GM23338 (cell line): Measurements from ENCODE around the gene SRSF9. TPM values are rescaled to one million over a fixed set of nuclear protein-coding genes. Genes with fewer than 3 reads are reported as not detected.

Experiments used
- ATAC-seq: fragments of 200-7000 bp; cut with Tn5 transposase; 3 replicates; pipeline ENCODE4 v1.9.1; 2020
- DNase-seq: peaks from one replicate; pipeline ENCODE4 v3.0.0-alpha.2; 2015; ENCODE audit warnings: low spot score
- H2AFZ ChIP-seq: fragments of 200-600 bp; sonication (generic); 2 replicates; pipeline ENCODE4 v1.8.0; 2016; ENCODE audit warnings: antibody characterized with exemption, mild to moderate bottlenecking, moderate library complexity
- H3F3A ChIP-seq: fragments of 200-600 bp; sonication (generic); replicated peaks from 2 replicates; pipeline ENCODE4 v1.8.0; 2017; ENCODE audit warnings: antibody characterized with exemption, mixed run types, low read depth
- H3K27ac ChIP-seq: fragments of 200-600 bp; sonication (generic); 2 replicates; pipeline ENCODE4 v1.6.1; 2016; ENCODE audit warnings: low read depth
- H3K27me3 ChIP-seq: fragments of 200-600 bp; sonication (generic); 2 replicates; pipeline ENCODE4 v1.8.0; 2016; ENCODE audit warnings: mild to moderate bottlenecking, mixed run types, moderate library complexity; ENCODE audit not compliant: insufficient read depth
- H3K36me3 ChIP-seq: fragments of 200-600 bp; sonication (generic); 2 replicates; pipeline ENCODE4 v1.8.0; 2016; ENCODE audit warnings: mild to moderate bottlenecking; ENCODE audit not compliant: insufficient read depth
- H3K4me1 ChIP-seq: fragments of 200-600 bp; sonication (generic); 2 replicates; pipeline ENCODE4 v1.8.0; 2016; ENCODE audit warnings: mild to moderate bottlenecking, moderate library complexity; ENCODE audit not compliant: insufficient read depth
- H3K4me2 ChIP-seq: fragments of 200-600 bp; sonication (generic); 2 replicates; pipeline ENCODE4 v1.7.1; 2017; ENCODE audit warnings: mixed run types
- H3K4me3 ChIP-seq: fragments of 200-600 bp; sonication (generic); 2 replicates; pipeline ENCODE4 v1.6.1; 2016; ENCODE audit warnings: mixed run types
- H3K79me2 ChIP-seq: fragments of 200-600 bp; sonication (generic); replicated peaks from 2 replicates; pipeline ENCODE4 v1.8.0; 2017; ENCODE audit warnings: mild to moderate bottlenecking; ENCODE audit not compliant: insufficient read depth
- H3K9me2 ChIP-seq: fragments of 200-600 bp; sonication (generic); 2 replicates; pipeline ENCODE4 v1.8.0; 2017; ENCODE audit not compliant: insufficient read depth
- H4K20me1 ChIP-seq: fragments of 200-600 bp; sonication (generic); replicated peaks from 2 replicates; pipeline ENCODE4 v1.8.0; 2017; ENCODE audit warnings: mild to moderate bottlenecking; ENCODE audit not compliant: insufficient read depth
- H3K27ac Mint-ChIP-seq: 2 replicates; pipeline ENCODE4 v1.8.0; 2020; ENCODE audit warnings: inconsistent platforms, mild to moderate bottlenecking, moderate library complexity, mixed read lengths
- H3K27me3 Mint-ChIP-seq: 3 replicates; pipeline ENCODE4 v1.8.0; 2022; ENCODE audit warnings: low read depth, mild to moderate bottlenecking, moderate library complexity, mixed read lengths, inconsistent platforms; ENCODE audit not compliant: insufficient read depth, poor library complexity
- H3K36me3 Mint-ChIP-seq: 3 replicates; pipeline ENCODE4 v1.8.0; 2021; ENCODE audit warnings: low read depth, mild to moderate bottlenecking, inconsistent platforms, moderate library complexity, mixed read lengths
- H3K4me1 Mint-ChIP-seq: 3 replicates; pipeline ENCODE4 v1.8.0; 2020; ENCODE audit warnings: mild to moderate bottlenecking, inconsistent platforms, mixed read lengths
- H3K4me3 Mint-ChIP-seq: 3 replicates; pipeline ENCODE4 v1.8.0; 2021; ENCODE audit warnings: moderate library complexity, mild to moderate bottlenecking, inconsistent platforms, mixed read lengths
- H3K9me3 Mint-ChIP-seq: 3 replicates; pipeline ENCODE4 v1.8.0; 2020; ENCODE audit warnings: moderate library complexity, mild to moderate bottlenecking, inconsistent platforms, mixed read lengths
- CREB1 ChIP-seq: fragments of 250-450 bp; sonication (Bioruptor Pico); IDR thresholded peaks from 2 replicates; pipeline ENCODE4 v1.5.0; 2020; ENCODE audit warnings: low read depth, mild to moderate bottlenecking, moderate library complexity
- ETS1 ChIP-seq: IDR thresholded peaks from 2 replicates; pipeline ENCODE4 v1.6.1; 2016; ENCODE audit warnings: antibody characterized with exemption
- EZH2 ChIP-seq: fragments of 200-600 bp; sonication (generic); IDR thresholded peaks from one replicate; pipeline ENCODE4 v1.8.0; 2017; ENCODE audit warnings: antibody characterized with exemption, mild to moderate bottlenecking, low read depth; ENCODE audit not compliant: unreplicated experiment
- EZH2phosphoT487 ChIP-seq: fragments of 200-600 bp; sonication (generic); IDR thresholded peaks from one replicate; pipeline ENCODE4 v1.8.1; 2018; ENCODE audit warnings: antibody characterized with exemption; ENCODE audit not compliant: unreplicated experiment
- JUNB ChIP-seq: IDR thresholded peaks from one replicate; pipeline ENCODE4 v1.6.1; 2016; ENCODE audit warnings: antibody characterized with exemption; ENCODE audit not compliant: unreplicated experiment
- NANOG ChIP-seq: IDR thresholded peaks from 2 replicates; pipeline ENCODE4 v1.6.1; 2016; ENCODE audit warnings: antibody characterized with exemption, borderline replicate concordance
- POLR2AphosphoS5 ChIP-seq: IDR thresholded peaks from 2 replicates; pipeline ENCODE4 v1.6.1; 2016; ENCODE audit warnings: antibody characterized with exemption, low read depth
- REST ChIP-seq: IDR thresholded peaks from one replicate; pipeline ENCODE4 v1.6.1; 2018; ENCODE audit warnings: antibody characterized with exemption; ENCODE audit not compliant: unreplicated experiment
- STAT1 ChIP-seq: IDR thresholded peaks from one replicate; pipeline ENCODE4 v1.6.1; 2016; ENCODE audit warnings: antibody characterized with exemption; ENCODE audit not compliant: unreplicated experiment
- ZNF114 ChIP-seq: fragments of 250-450 bp; sonication (Bioruptor Pico); IDR thresholded peaks from 2 replicates; pipeline ENCODE4 v1.5.0; 2020; ENCODE audit warnings: mild to moderate bottlenecking, moderate library complexity
- ZNF331 ChIP-seq: fragments of 250-450 bp; sonication (Bioruptor Pico); IDR thresholded peaks from 2 replicates; pipeline ENCODE4 v1.5.0; 2020; ENCODE audit warnings: low read depth, mild to moderate bottlenecking, moderate library complexity
- ZNF462 ChIP-seq: fragments of 250-450 bp; sonication (Bioruptor Pico); IDR thresholded peaks from 2 replicates; pipeline ENCODE4 v1.5.0; 2020; ENCODE audit warnings: mild to moderate bottlenecking, moderate library complexity
- polyA plus RNA-seq: library from polyadenylated mRNA; unstranded; fragments of >200 nt; fragmentation: Nextera tagmentation; extraction: Ambion mirVana; gene quantifications from 2 replicates; pipeline ENCODE4 v1.2.1, GENCODE V29; 2016
- total RNA-seq: library from RNA; depleted of rRNA; stranded (reverse); fragments of >200 nt; shearing (Covaris generic); gene quantifications from 2 replicates; pipeline ENCODE4 v1.2.3, GENCODE V29; 2014
- TF ChIP-seq, protein P1 (sequence below), 2 experiments: fragments of 200-600 bp in 1 of 2; sonication (generic) in 1 of 2; conservative IDR thresholded peaks; 2 replicates each; pipeline versions ENCODE4 v1.5.1 to v1.6.1; 2016 to 2017; ENCODE audit warnings: antibody characterized with exemption in 2 of 2, low read depth in 2 of 2, mild to moderate bottlenecking in 2 of 2, moderate library complexity in 1 of 2

SRSF9 gene
- total and polyA plus RNA-seq, 2 experiments from 2014 or later: 250 to 481 TPM

- H2AFZ ChIP-seq: peak within 1 kb of the TSS; percentile 96
Observed at GRCh38 chr12:120445911-120446843, 23.4 kb downstream of the SRSF9 start, which contains the start of the genes GATC and TRIAP1. GATC (plus strand) TSS chr12:120446444; CDS start chr12:120446481, 37 bp downstream. TRIAP1 (minus strand) TSS chr12:120446384; CDS start chr12:120446372, 12 bp downstream.

More at GRCh38 chr12:120445911-120446843, 23.4 kb downstream of the SRSF9 start, which contains the start of the genes GATC and TRIAP1:
- Histone ChIP-seq H3K4me3 (peak within 1 kb of the TSS; percentile 97), H3K27me3 (no peaks in the 10 kb centered on the region), H3K4me1 (peaks cover 15% of the 10 kb centered on the region), H3K79me2 (peaks cover 83% of the 10 kb centered on the region), H3K4me2 (peak within 1 kb of the TSS; percentile 84), H3K9me2 (no peaks in the 10 kb centered on the region), H3K36me3 (peaks cover 31% of the 10 kb centered on the region), H3K27ac (peak within 1 kb of the TSS; percentile 97), H4K20me1 (peaks cover 23% of the 10 kb centered on the region), H3F3A (peaks cover 33% of the 10 kb centered on the region)
- H3K9me3 Mint-ChIP-seq: no peaks in the 10 kb centered on the region
- H3K4me3 Mint-ChIP-seq: peak within 1 kb of the TSS; percentile 99
- H3K27ac Mint-ChIP-seq: peak within 1 kb of the TSS; percentile 98
- H3K27me3 Mint-ChIP-seq: peaks cover 16% of the 10 kb centered on the region
- DNase-seq (peak; percentile 91), ATAC-seq (peak; percentile 91)
- H3K4me1 Mint-ChIP-seq: peaks cover 12% of the 10 kb centered on the region
- TF ChIP-seq ZNF331 (CRISPR knock-in tag) (no peak), ZNF462 (CRISPR knock-in tag) (no peak), ZNF114 (CRISPR knock-in tag) (no peak), STAT1 (no peak), EZH2 (no peak), POLR2AphosphoS5 (peak; percentile 100), JUNB (no peak), EZH2phosphoT487 (no peak), ETS1 (peak; percentile 87), NANOG (no peak), REST (peak; percentile 30), CREB1 (peak; percentile 100)
- TF ChIP-seq, protein P1, sequence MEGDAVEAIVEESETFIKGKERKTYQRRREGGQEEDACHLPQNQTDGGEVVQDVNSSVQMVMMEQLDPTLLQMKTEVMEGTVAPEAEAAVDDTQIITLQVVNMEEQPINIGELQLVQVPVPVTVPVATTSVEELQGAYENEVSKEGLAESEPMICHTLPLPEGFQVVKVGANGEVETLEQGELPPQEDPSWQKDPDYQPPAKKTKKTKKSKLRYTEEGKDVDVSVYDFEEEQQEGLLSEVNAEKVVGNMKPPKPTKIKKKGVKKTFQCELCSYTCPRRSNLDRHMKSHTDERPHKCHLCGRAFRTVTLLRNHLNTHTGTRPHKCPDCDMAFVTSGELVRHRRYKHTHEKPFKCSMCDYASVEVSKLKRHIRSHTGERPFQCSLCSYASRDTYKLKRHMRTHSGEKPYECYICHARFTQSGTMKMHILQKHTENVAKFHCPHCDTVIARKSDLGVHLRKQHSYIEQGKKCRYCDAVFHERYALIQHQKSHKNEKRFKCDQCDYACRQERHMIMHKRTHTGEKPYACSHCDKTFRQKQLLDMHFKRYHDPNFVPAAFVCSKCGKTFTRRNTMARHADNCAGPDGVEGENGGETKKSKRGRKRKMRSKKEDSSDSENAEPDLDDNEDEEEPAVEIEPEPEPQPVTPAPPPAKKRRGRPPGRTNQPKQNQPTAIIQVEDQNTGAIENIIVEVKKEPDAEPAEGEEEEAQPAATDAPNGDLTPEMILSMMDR (conservative IDR thresholded peaks at IDR 0.05; ENCODE audit: low read depth in 2 of 2): 0 out of 4 replicates have a peak, but pooled peaks of 1 of the 2 experiments have one; percentile 4
- peaks cover 68% of the 10 kb centered on the region for H3K36me3 Mint-ChIP-seq
